Adipocyte (in vitro differentiated cells): ENCODE results near the gene ZNF212.
A peak's percentile ranks its signal among the peaks of the same experiment; 100 is the strongest.

Source experiments
- DNase-seq: peaks from one replicate; pipeline ENCODE4 v3.0.0-alpha.2; 2015; ENCODE audit warnings: low read depth
- H3K27me3 ChIP-seq: replicated peaks from 2 replicates; pipeline ENCODE4 v1.7.0; 2013; ENCODE audit warnings: mild to moderate bottlenecking, low read length, moderate library complexity; ENCODE audit not compliant: control insufficient read depth, insufficient read depth
- H3K36me3 ChIP-seq: 2 replicates; pipeline ENCODE4 v1.7.0; 2013; ENCODE audit warnings: low read length, mild to moderate bottlenecking, moderate library complexity; ENCODE audit not compliant: control insufficient read depth, insufficient read depth, severe bottlenecking
- H3K4me1 ChIP-seq: 2 replicates; pipeline ENCODE4 v1.7.0; 2013; ENCODE audit warnings: mild to moderate bottlenecking, low read length, moderate library complexity; ENCODE audit not compliant: control insufficient read depth, insufficient read depth
- H3K4me3 ChIP-seq: 2 replicates; pipeline ENCODE4 v1.7.0; 2013; ENCODE audit warnings: mild to moderate bottlenecking, low read length, moderate library complexity
- H3K9ac ChIP-seq: 2 replicates; pipeline ENCODE4 v1.7.0; 2013; ENCODE audit warnings: mild to moderate bottlenecking, low read length, moderate library complexity
- H3K9me3 ChIP-seq: 2 replicates; pipeline ENCODE4 v1.7.0; 2013; ENCODE audit warnings: mild to moderate bottlenecking, low read length, moderate library complexity; ENCODE audit not compliant: control insufficient read depth

The ZNF212 gene

DNA sequence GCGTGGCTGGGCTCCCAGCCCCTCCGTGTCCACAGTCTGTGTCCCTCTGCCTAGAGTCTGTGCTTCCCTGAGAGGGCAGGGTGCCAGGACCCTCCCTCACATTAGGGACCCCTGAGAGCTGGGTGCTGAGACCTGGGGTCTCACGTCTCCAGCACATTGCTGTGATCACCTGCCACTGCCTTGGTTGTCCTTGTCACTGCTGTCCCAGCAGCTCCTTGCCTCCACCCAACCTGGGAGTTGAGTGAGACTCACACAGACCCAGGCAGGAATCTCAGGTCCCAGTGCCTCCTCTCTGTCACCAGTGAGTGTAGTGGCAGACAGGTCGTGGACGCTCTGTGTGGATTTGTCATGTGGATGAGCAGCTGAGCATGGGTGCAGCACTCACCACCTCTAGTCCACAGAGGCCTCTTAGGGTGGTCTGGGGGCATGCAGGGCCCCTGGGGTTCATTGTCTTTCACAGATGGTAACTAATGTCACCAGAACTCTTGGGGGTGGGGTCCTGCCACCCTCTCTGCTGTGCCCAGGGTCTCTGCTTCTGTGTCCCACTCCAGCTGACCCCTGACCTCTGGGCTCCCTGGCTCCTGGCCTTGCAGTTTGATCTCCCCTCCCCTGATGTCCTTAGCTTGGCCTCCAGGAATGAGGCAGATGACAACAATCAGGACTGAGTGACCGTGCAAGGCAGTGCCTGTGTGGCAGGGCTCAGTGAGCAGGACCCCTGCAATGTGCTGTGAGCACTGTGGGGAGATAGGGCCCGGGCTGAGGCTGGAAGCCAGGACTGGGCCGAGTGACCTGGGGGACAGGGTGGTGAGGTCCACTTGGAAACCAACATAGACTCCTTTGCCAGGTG is 41.4 kb downstream of the ZNF212 start:
- Histone ChIP-seq H3K9me3 (no peaks in the 10 kb centered on the region), H3K36me3 (peaks cover 32% of the 10 kb centered on the region), H3K27me3 (no peaks in the 10 kb centered on the region), H3K9ac (no peak overlapping the region), H3K4me3 (no peak overlapping the region), H3K4me1 (peaks cover 5% of the 10 kb centered on the region)
- DNase-seq: no peak

DNA sequence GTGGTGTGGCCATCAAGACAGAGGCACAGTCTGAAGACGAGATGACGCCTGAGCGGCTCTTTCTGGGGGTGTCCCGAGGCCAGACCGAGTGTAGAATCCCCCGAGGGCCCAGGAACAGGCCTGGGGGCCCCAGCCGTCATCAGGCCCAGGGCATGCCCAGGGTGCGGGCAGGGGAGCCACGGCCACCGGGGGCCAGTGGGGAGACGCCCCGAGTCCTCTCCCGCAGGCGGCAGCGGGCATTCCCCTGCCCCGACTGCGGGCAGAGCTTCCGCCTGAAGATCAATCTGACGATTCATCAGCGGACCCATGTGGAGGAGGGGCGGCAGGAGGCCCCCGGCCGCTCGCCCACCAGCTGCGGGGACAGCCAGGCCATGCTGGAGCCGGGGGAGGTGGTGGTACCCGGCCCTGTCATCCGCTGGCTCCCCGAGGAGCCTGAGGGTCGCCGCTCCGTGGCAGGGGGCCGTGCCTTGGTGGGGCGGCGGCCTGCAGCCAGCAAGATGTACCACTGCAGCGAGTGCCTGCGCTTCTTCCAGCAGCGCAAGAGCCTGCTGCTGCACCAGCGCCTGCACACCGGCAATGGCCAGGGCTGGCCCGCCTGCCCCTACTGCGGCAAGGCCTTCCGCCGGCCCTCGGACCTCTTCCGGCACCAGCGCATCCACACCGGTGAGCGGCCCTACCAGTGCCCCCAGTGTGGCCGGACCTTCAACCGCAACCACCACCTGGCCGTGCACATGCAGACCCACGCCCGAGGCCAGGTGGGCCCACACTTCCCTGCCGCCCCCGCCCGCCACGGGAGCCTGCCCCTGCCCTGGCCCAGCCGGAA is 42.3 kb downstream of the ZNF212 start:
- Histone ChIP-seq H3K4me3 (no peak overlapping the region), H3K4me1 (peaks cover 5% of the 10 kb centered on the region), H3K9ac (no peak overlapping the region), H3K27me3 (no peaks in the 10 kb centered on the region), H3K36me3 (peaks cover 27% of the 10 kb centered on the region), H3K9me3 (no peaks in the 10 kb centered on the region)
- DNase-seq: no peak

DNA sequence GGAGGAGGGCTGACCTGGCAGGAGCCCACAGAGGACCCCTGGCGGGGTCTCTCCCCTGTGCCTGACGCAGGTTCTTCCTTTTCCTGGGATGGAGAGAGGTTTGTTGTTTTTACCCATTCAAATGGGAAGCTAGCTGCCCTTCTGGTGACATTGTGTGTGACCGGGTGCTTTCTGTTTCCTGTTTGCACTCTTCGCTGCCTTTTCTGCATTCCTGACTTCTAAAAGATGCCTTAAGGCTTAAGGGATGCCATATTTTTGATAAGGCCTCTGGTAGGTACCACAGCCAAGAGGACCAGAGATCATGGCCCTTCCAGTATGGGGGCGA is 42.8 kb downstream of the ZNF212 start:
- peaks cover 23% of the 10 kb centered on the region for H3K36me3 ChIP-seq

DNA sequence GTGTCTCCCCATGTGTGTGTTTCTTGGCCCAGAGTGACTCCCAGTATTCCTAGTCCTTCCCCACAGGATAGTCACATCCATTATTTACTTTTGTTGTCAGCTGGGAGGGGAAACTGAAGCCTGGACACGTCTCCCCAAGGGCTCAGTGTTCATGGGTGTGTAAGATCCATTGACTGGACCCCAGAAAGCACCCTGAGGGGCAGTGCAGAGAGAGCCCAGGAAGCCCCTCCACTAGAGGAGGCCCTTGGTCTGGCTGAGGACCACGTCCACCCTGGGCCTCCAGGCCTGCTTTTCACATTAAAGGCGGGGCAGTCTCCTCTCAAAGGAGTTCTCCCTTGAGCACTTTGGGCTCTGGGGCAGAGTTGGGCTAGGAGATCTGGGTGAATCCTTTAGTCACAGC is 43.9 kb downstream of the ZNF212 start:
- Histone ChIP-seq H3K4me1 (peaks cover 5% of the 10 kb centered on the region), H3K36me3 (peaks cover 24% of the 10 kb centered on the region), H3K9me3 (no peaks in the 10 kb centered on the region), H3K27me3 (no peaks in the 10 kb centered on the region), H3K4me3 (no peak overlapping the region), H3K9ac (no peak overlapping the region)
- no peak for DNase-seq

More for the DNA sequence above, 42.8 kb downstream of the ZNF212 start:
- no peak for DNase-seq
- H3K9me3 ChIP-seq: no peaks in the 10 kb centered on the region
- H3K4me1 ChIP-seq: peaks cover 5% of the 10 kb centered on the region
- no peak overlapping the region for H3K9ac ChIP-seq
- H3K4me3 ChIP-seq: no peak overlapping the region
- no peaks in the 10 kb centered on the region for H3K27me3 ChIP-seq

DNA sequence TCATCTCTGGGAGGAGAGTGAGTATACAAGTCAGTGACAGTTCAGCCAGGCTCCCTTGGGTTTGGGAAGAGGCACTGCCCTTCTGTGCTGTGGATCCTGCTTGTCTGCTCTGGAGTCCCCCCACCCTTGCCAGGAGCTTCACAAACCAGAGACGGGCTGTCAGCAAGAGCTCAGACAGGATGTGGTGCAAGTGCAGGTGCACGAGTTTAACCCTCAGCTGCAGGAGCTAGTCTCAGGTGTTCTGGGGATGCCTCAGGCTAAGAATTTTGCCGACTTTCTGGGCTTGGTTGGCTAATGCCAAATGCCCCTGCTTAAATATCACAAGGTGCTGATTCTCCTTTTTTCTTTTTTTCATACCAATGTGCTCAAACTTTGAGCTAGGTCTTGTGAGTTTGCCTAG is 44.9 kb downstream of the ZNF212 start:
- H3K4me1 ChIP-seq: peaks cover 5% of the 10 kb centered on the region
- H3K36me3 ChIP-seq: peaks cover 22% of the 10 kb centered on the region
- no peak for DNase-seq
- H3K9ac ChIP-seq: no peak overlapping the region
- no peak overlapping the region for H3K4me3 ChIP-seq
- H3K27me3 ChIP-seq: no peaks in the 10 kb centered on the region
- H3K9me3 ChIP-seq: no peaks in the 10 kb centered on the region

DNA sequence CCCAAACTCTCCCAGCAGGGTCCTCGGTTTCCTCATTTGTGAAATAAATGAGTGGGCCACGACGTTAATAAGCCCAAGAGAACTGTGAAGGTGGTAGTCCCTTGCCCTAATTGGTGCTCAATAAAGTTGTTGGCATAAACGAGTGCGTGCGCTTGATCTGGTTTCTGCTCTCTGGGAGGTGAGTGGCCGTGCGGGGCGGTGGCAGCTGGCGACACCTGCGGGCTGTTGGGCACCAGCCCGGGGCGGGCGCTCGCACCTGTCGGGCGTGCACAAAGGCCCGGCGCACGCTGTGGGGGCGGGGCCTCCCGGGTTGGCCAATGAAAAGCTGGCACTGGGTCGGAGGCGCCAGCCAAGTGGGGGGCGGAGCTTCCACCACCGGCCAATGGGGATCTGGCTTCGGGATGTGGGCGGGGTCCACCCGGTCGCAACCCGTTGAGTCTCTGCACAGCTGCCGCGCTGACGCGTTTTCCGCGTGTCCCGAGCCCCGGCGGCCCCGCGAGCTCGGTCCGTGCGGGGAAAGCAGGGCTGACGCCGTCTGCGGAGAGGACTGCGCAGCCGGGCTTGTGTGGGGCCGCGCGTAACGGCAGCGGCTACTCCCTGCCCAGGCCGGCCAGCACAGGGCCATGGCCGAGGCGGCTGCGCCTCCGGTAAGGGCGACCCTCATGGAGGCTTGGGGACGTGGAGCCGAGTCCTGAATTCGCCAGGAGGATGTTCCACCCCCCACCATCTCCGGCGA is 45.6 kb downstream of the ZNF212 start:
- Histone ChIP-seq H3K4me1 (peaks cover 5% of the 10 kb centered on the region), H3K36me3 (peaks cover 22% of the 10 kb centered on the region), H3K9me3 (no peaks in the 10 kb centered on the region), H3K9ac (peak overlapping the region; percentile 83), H3K4me3 (peak overlapping the region; percentile 87), H3K27me3 (no peaks in the 10 kb centered on the region)
- peak; percentile 96 for DNase-seq

DNA sequence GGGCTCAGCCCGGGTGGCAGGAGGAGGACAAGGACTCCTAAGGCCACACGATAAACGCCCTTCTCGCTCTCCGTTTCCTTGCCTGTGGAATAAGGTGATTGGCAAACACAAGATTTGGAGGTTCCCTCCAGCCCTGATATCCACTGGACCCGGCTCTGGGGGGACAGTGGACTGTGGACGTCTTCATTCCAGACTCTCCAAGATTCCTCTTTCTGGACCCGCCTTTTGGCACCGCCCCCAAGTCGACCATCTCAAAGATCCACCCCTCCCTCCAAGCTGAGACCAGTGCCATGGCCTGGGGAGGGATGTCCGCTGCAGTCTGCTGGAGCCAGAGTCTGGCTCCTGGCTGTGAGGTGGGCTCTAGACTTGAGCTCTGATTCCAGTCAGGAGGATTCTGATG is 46.2 kb downstream of the ZNF212 start:
- Histone ChIP-seq H3K4me3 (peak overlapping the region; percentile 87), H3K9me3 (no peaks in the 10 kb centered on the region), H3K9ac (peak overlapping the region; percentile 83), H3K36me3 (peaks cover 19% of the 10 kb centered on the region), H3K27me3 (no peaks in the 10 kb centered on the region), H3K4me1 (peaks cover 5% of the 10 kb centered on the region)
- DNase-seq: peak; percentile 48

DNA sequence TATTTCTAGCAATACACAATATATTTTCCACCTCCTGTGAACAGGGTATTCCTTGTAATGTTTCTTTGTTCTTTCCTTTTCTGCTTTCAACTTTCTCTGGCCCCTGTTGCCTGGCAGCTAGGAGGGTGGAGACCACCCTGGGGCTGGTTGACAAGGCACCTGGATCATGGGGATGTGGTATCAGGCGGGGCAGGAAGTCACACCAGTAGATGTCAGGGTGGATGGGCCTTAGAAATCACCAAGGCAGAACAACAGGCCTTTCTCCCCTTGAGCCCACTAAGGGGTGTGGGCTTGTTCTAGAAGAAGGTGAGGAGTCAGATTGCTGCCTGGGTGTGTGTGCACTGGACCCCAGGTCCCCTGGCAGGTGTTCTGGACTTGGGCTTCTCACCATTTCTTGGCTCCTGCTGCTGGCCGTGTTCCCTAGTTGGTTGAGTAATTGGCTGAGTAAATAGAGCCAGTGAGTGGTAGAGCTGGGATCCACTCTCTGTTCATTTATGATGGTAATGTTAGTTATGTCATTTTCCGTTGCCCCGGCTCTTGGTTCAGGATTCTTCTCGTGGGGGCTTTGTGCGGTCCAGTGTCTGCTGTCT is 47.5 kb downstream of the ZNF212 start:
- Histone ChIP-seq H3K27me3 (no peaks in the 10 kb centered on the region), H3K36me3 (peaks cover 23% of the 10 kb centered on the region), H3K9me3 (no peaks in the 10 kb centered on the region), H3K9ac (no peak overlapping the region), H3K4me1 (peaks cover 5% of the 10 kb centered on the region), H3K4me3 (no peak overlapping the region)
- DNase-seq: no peak

DNA sequence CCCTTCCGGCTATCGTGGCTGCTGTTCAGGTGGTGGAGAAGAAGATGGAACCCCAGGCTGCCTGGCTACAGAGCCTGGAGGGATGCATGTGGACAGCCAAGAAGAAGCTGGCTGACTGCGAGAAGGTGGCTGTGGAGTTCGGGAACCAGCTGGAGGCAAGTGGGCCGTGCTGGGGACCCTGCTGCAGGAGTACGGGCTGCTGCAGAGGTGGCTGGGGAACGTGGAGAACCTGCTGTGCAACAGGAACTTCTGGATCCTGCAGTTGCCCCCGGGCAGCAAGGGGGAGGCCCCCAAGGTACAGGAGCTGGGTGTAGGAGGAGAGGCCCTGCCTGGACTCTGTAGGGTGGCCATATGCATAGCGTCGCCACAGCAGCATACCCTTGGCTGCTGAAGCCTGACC is 48.2 kb downstream of the ZNF212 start:
- H3K4me1 ChIP-seq: peaks cover 5% of the 10 kb centered on the region
- peaks cover 23% of the 10 kb centered on the region for H3K36me3 ChIP-seq
- H3K27me3 ChIP-seq: no peaks in the 10 kb centered on the region
- H3K9ac ChIP-seq: no peak overlapping the region
- no peaks in the 10 kb centered on the region for H3K9me3 ChIP-seq
- H3K4me3 ChIP-seq: no peak overlapping the region
- DNase-seq: no peak

DNA sequence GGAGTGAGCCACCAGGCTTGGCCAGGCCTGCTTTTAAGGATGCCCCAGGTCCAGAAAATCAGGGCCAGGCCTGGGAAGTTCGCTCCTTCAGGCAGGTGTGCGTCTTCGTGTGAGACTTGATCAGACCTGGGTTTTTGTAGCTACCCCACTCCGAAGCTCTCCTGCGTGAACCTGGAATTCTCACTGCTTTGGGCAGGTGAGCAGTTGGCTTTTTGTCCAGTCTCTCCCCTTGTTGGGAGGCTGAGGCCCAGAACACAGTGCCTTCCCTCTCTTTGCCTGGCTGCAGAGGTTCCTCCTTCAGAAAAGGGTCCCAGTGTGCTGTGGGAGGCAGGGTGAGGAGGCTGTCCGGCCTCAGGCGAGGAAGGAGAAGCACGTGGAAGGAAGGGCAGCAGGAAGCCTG is 49.8 kb downstream of the ZNF212 start:
- H3K4me1 ChIP-seq: peaks cover 5% of the 10 kb centered on the region
- no peak for DNase-seq
- H3K27me3 ChIP-seq: no peaks in the 10 kb centered on the region
- H3K36me3 ChIP-seq: peaks cover 35% of the 10 kb centered on the region
- H3K9ac ChIP-seq: no peak overlapping the region
- no peak overlapping the region for H3K4me3 ChIP-seq
- no peaks in the 10 kb centered on the region for H3K9me3 ChIP-seq

DNA sequence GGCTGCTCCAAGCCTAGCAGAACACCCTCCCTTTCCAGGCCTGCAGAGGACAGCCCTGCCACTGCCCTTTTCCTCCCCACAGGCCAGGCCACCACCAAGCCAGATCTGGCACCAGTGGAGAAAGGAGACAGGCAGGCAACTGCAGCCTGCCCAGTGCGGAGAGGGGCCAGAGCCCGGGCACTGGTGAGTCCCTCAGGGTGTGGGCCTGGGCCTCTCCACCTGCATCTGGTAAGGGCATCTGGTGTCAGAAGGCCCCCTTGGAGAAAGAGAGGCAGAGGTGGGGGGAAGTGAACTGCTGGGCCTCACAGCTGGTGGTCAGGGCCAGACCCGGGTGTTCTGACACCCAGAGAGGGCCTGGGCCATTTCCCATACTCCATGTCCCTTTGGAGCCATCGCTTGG is 50.4 kb downstream of the ZNF212 start:
- Histone ChIP-seq H3K27me3 (no peaks in the 10 kb centered on the region), H3K4me3 (no peak overlapping the region), H3K9me3 (no peaks in the 10 kb centered on the region), H3K36me3 (peaks cover 40% of the 10 kb centered on the region), H3K9ac (no peak overlapping the region), H3K4me1 (peaks cover 5% of the 10 kb centered on the region)
- DNase-seq: no peak
